ENCODE measurements around the gene ZBTB32. TPM values are rescaled to one million over a fixed set of nuclear protein-coding genes. Genes with fewer than 3 reads are reported as not detected.

Gene ZBTB32
- total RNA-seq, 4 donors from 2014 or later, result not detected

- TF ChIP-seq EP300 (IDR thresholded peaks at IDR 0.05), result no peak
- TF ChIP-seq POLR2A (IDR thresholded peaks at IDR 0.05), result no peak
- TF ChIP-seq CTCF (IDR thresholded peaks at IDR 0.05), result no peak
- TF ChIP-seq POLR2AphosphoS5 (IDR thresholded peaks at IDR 0.05), result no peak
- Histone ChIP-seq H3K4me3 (no peak overlapping the region), H3K27me3 (no peaks in the 10 kb centered on the region), H3K9me3 (no peaks in the 10 kb centered on the region), H3K4me1 (peaks cover 7% of the 10 kb centered on the region), H3K36me3 (peaks cover 84% of the 10 kb centered on the region), H3K27ac (no peak overlapping the region)
- no peak for DNase-seq (ENCODE audit: low spot score in 2 of 2)
- WGBS, result 98% methylated on average over 6 of the region's 6 CpGs
These were observed 42.4 kb upstream of the ZBTB32 start for GRCh38 chr19:35661995-35662340.

GRCh38 chr19:35663981-35664380, 40.4 kb upstream of the ZBTB32 start:
- peaks cover 7% of the 10 kb centered on the region for H3K4me1 ChIP-seq
- WGBS, result 70% methylated on average over 3 of the region's 3 CpGs
- TF ChIP-seq POLR2A (IDR thresholded peaks at IDR 0.05) (no peak), EP300 (IDR thresholded peaks at IDR 0.05) (no peak), POLR2AphosphoS5 (IDR thresholded peaks at IDR 0.05) (no peak), CTCF (IDR thresholded peaks at IDR 0.05) (no peak)
- no peak overlapping the region for H3K27ac ChIP-seq
- no peaks in the 10 kb centered on the region for H3K9me3 ChIP-seq
- H3K27me3 ChIP-seq, result no peaks in the 10 kb centered on the region
- no peak overlapping the region for H3K4me3 ChIP-seq
- H3K36me3 ChIP-seq, result peaks cover 64% of the 10 kb centered on the region
- DNase-seq (ENCODE audit: low spot score in 2 of 2), result no peak

GRCh38 chr19:35665157-35665556, 39.2 kb upstream of the ZBTB32 start:
- Histone ChIP-seq H3K36me3 (peaks cover 54% of the 10 kb centered on the region), H3K27ac (no peak overlapping the region)
- WGBS, result 87% methylated on average over 21 of the region's 24 CpGs

GRCh38 chr19:35665604-35666003, 38.8 kb upstream of the ZBTB32 start:
- Histone ChIP-seq H3K9me3 (no peaks in the 10 kb centered on the region), H3K36me3 (peaks cover 49% of the 10 kb centered on the region), H3K27me3 (peaks cover 7% of the 10 kb centered on the region), H3K27ac (no peak overlapping the region), H3K4me1 (peaks cover 7% of the 10 kb centered on the region), H3K4me3 (no peak overlapping the region)
- TF ChIP-seq EP300 (IDR thresholded peaks at IDR 0.05) (no peak), POLR2AphosphoS5 (IDR thresholded peaks at IDR 0.05) (no peak), POLR2A (IDR thresholded peaks at IDR 0.05) (no peak), CTCF (IDR thresholded peaks at IDR 0.05) (no peak)
- no peak for DNase-seq (ENCODE audit: low spot score in 2 of 2)
- 86% methylated on average over 6 of the region's 7 CpGs for WGBS

More at GRCh38 chr19:35665157-35665556, 39.2 kb upstream of the ZBTB32 start:
- H3K4me3 ChIP-seq, result no peak overlapping the region
- no peak for DNase-seq (ENCODE audit: low spot score in 2 of 2)
- H3K27me3 ChIP-seq, result peaks cover 6% of the 10 kb centered on the region
- no peaks in the 10 kb centered on the region for H3K9me3 ChIP-seq
- TF ChIP-seq POLR2A (IDR thresholded peaks at IDR 0.05), result no peak
- TF ChIP-seq EP300 (IDR thresholded peaks at IDR 0.05), result no peak
- TF ChIP-seq CTCF (IDR thresholded peaks at IDR 0.05), result no peak
- no peak for TF ChIP-seq POLR2AphosphoS5 (IDR thresholded peaks at IDR 0.05)
- peaks cover 7% of the 10 kb centered on the region for H3K4me1 ChIP-seq

- TF ChIP-seq EP300 (IDR thresholded peaks at IDR 0.05) (no peak), POLR2AphosphoS5 (IDR thresholded peaks at IDR 0.05) (no peak), CTCF (IDR thresholded peaks at IDR 0.05) (no peak), POLR2A (IDR thresholded peaks at IDR 0.05) (no peak)
- WGBS, result 47% methylated on average over 11 of the region's 16 CpGs
These were observed 38.0 kb upstream of the ZBTB32 start, which contains the start of gene UPK1A for GRCh38 chr19:35666251-35666913. Gene UPK1A (plus strand): TSS chr19:35666517. CDS start chr19:35666813, 296 bp downstream.

More at GRCh38 chr19:35666251-35666913, 38.0 kb upstream of the ZBTB32 start, which contains the start of gene UPK1A:
- Histone ChIP-seq H3K36me3 (peaks cover 41% of the 10 kb centered on the region), H3K27me3 (peaks cover 11% of the 10 kb centered on the region), H3K27ac (no peak within 1 kb of the TSS), H3K4me3 (no peak within 1 kb of the TSS), H3K9me3 (no peaks in the 10 kb centered on the region), H3K4me1 (peaks cover 7% of the 10 kb centered on the region)
- DNase-seq (ENCODE audit: low spot score in 2 of 2), result no peak
